HL-60 (cell line): Measurements from ENCODE around the gene DIP2C.
"Not testable (repeated sequence)": the region's sequence is repeated elsewhere in the genome, so short reads cannot be mapped to it uniquely, and the experiment has no call there.

Experiments used
- DNase-seq, 2 experiments: peaks; one replicate each; pipeline ENCODE4 v3.0.0-alpha.2; 2010 to 2020; ENCODE audit warnings: low read depth in 1 of 2, low spot score in 1 of 2
- H3K27ac ChIP-seq: fragments of 250-450 bp; sonication (Bioruptor Pico); replicated peaks from 2 replicates; pipeline ENCODE4 v1.5.1; 2020; ENCODE audit warnings: mild to moderate bottlenecking, moderate library complexity
- H3K27me3 ChIP-seq: fragments of 250-450 bp; sonication (Bioruptor Pico); 2 replicates; pipeline ENCODE4 v1.5.1; 2021; ENCODE audit warnings: mild to moderate bottlenecking, moderate library complexity; ENCODE audit not compliant: insufficient read depth, poor library complexity, severe bottlenecking
- H3K4me3 ChIP-seq: replicated peaks from 2 replicates; pipeline ENCODE4 v1.5.1; 2011; ENCODE audit warnings: mild to moderate bottlenecking, control low read depth, low read length; ENCODE audit not compliant: insufficient read depth
- CTCF ChIP-seq: IDR thresholded peaks from one replicate; pipeline ENCODE4 v1.5.1; 2011; ENCODE audit warnings: low read length, control low read depth, inconsistent platforms; ENCODE audit not compliant: insufficient read depth
- GABPA ChIP-seq: IDR thresholded peaks from 2 replicates; pipeline ENCODE4 v1.6.1; 2012; ENCODE audit warnings: low read depth
- POLR2AphosphoS5 ChIP-seq: IDR thresholded peaks from 2 replicates; pipeline ENCODE4 v1.6.1; 2012; ENCODE audit warnings: low read depth
- REST ChIP-seq: IDR thresholded peaks from 2 replicates; pipeline ENCODE4 v1.6.1; 2012; ENCODE audit warnings: low read depth; ENCODE audit not compliant: insufficient replicate concordance
- SPI1 ChIP-seq: IDR thresholded peaks from 2 replicates; pipeline ENCODE4 v1.6.1; 2012; ENCODE audit warnings: low read depth, mild to moderate bottlenecking, borderline replicate concordance

Gene DIP2C

GRCh38 chr10:427761-428519, 261.5 kb downstream of the DIP2C start:
- Histone ChIP-seq H3K27me3 (no peaks in the 10 kb centered on the region), H3K4me3 (no peak overlapping the region), H3K27ac (no peak overlapping the region)
- DNase-seq: no peak
- TF ChIP-seq SPI1 (no peak), GABPA (no peak), REST (no peak), POLR2AphosphoS5 (no peak), CTCF (no peak)

GRCh38 chr10:425365-425764, 264.1 kb downstream of the DIP2C start:
- not testable (repeated sequence) for H3K27ac ChIP-seq, H3K4me3 ChIP-seq, H3K27me3 ChIP-seq
- peak in 1 of 2 experiments; percentile 0 for DNase-seq

GRCh38 chr10:424724-425123, 264.7 kb downstream of the DIP2C start:
- H3K27ac ChIP-seq, H3K27me3 ChIP-seq, DNase-seq, H3K4me3 ChIP-seq: not testable (repeated sequence)

GRCh38 chr10:423178-423577, 266.3 kb downstream of the DIP2C start:
- H3K4me3 ChIP-seq: no peak overlapping the region
- H3K27ac ChIP-seq: no peak overlapping the region
- TF ChIP-seq SPI1 (no peak), POLR2AphosphoS5 (no peak), CTCF (no peak)
- no peak for DNase-seq
- no peaks in the 10 kb centered on the region for H3K27me3 ChIP-seq

GRCh38 chr10:422675-423074, 266.8 kb downstream of the DIP2C start:
- Histone ChIP-seq H3K4me3 (no peak overlapping the region), H3K27me3 (no peaks in the 10 kb centered on the region), H3K27ac (no peak overlapping the region)
- no peak for DNase-seq
- TF ChIP-seq GABPA: no peak
- TF ChIP-seq CTCF: no peak
- TF ChIP-seq REST: no peak
- TF ChIP-seq POLR2AphosphoS5: no peak
- no peak for TF ChIP-seq SPI1
